ENCODE measurements around the gene CFAP251.

- TF ChIP-seq SKI (IDR thresholded peaks at IDR 0.05; ENCODE audit: partially characterized antibody) (no peak), TGIF2 (CRISPR knock-in tag; IDR thresholded peaks at IDR 0.05) (no peak), BRCA1 (CRISPR knock-in tag; IDR thresholded peaks at IDR 0.05) (no peak), CTCF (CRISPR knock-in tag; IDR thresholded peaks at IDR 0.05) (no peak), XRCC5 (optimal IDR thresholded peaks at IDR 0.05; ENCODE audit: low read length) (no peak), HMG20B (CRISPR knock-in tag; conservative IDR thresholded peaks at IDR 0.05) (no peak), PREB (CRISPR knock-in tag; IDR thresholded peaks at IDR 0.05) (no peak), HDAC2 (CRISPR knock-in tag; IDR thresholded peaks at IDR 0.05) (no peak), ZNF280D (CRISPR knock-in tag; IDR thresholded peaks at IDR 0.05) (no peak), POGZ (CRISPR knock-in tag; IDR thresholded peaks at IDR 0.05) (no peak), ZNF292 (CRISPR knock-in tag; IDR thresholded peaks at IDR 0.05; ENCODE audit: borderline replicate concordance, low read depth) (no peak), TEAD2 (CRISPR knock-in tag; IDR thresholded peaks at IDR 0.05) (no peak), USF2 (IDR thresholded peaks at IDR 0.05; ENCODE audit: low read depth, low read length) (no peak), USF2 (CRISPR knock-in tag; IDR thresholded peaks at IDR 0.05; ENCODE audit: borderline replicate concordance) (no peak), PBX3 (CRISPR knock-in tag; IDR thresholded peaks at IDR 0.05; ENCODE audit: borderline replicate concordance) (no peak)
Measured at GRCh38 chr12:121982950-121983349, 64.6 kb downstream of the CFAP251 start.
